Gastroesophageal sphincter (tissue), 3 donors: ENCODE measurements around the gene CD34.

Experiments used
- POLR2A ChIP-seq, 2 donors: fragments of 450-650 bp; IDR thresholded peaks; one replicate each; pipeline ENCODE4 v1.6.1; 2017; ENCODE audit warnings: antibody characterized with exemption in 2 of 2, mild to moderate bottlenecking in 2 of 2, moderate library complexity in 1 of 2
- TF ChIP-seq, protein P1 (sequence below), 4 experiments: fragments of 200-600 bp in 2 of 4; fragments of 450-650 bp in 2 of 4; sonication (generic) in 1 of 4; IDR thresholded peaks; one replicate each; pipeline ENCODE4 v1.5.1; 2017 to 2019; ENCODE audit warnings: antibody characterized with exemption in 4 of 4, mild to moderate bottlenecking in 2 of 4, moderate library complexity in 2 of 4

DNA sequence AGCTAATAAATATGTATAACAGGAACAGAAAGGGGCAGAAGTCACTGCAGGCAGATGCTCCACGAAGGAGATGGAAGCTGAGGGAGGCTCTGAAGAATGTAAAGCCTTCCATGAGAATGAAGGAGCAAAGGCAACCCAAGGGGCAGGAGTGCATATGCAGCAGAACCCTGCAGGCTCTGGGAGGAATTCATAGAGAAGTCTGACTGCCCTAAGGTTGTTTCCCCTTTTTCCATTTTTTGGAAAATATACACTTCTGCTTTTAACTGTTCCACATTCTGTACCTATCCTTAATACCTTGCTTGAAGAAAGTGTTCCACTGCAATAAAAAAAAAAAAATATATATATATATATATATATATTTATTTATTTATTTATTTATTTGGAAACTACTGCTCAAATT is 69.6 kb downstream of the CD34 start:
- TF ChIP-seq, protein P1, sequence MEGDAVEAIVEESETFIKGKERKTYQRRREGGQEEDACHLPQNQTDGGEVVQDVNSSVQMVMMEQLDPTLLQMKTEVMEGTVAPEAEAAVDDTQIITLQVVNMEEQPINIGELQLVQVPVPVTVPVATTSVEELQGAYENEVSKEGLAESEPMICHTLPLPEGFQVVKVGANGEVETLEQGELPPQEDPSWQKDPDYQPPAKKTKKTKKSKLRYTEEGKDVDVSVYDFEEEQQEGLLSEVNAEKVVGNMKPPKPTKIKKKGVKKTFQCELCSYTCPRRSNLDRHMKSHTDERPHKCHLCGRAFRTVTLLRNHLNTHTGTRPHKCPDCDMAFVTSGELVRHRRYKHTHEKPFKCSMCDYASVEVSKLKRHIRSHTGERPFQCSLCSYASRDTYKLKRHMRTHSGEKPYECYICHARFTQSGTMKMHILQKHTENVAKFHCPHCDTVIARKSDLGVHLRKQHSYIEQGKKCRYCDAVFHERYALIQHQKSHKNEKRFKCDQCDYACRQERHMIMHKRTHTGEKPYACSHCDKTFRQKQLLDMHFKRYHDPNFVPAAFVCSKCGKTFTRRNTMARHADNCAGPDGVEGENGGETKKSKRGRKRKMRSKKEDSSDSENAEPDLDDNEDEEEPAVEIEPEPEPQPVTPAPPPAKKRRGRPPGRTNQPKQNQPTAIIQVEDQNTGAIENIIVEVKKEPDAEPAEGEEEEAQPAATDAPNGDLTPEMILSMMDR (IDR thresholded peaks at IDR 0.05) = no peak
- TF ChIP-seq POLR2A (IDR thresholded peaks at IDR 0.05) = no peak
